ENCODE measurements around the gene MED27. TPM values are rescaled to one million over a fixed set of nuclear protein-coding genes. Genes with fewer than 3 reads are reported as not detected.

The MED27 gene
- total RNA-seq, 2 experiments from 2014 or later: 32.5 TPM

DNA sequence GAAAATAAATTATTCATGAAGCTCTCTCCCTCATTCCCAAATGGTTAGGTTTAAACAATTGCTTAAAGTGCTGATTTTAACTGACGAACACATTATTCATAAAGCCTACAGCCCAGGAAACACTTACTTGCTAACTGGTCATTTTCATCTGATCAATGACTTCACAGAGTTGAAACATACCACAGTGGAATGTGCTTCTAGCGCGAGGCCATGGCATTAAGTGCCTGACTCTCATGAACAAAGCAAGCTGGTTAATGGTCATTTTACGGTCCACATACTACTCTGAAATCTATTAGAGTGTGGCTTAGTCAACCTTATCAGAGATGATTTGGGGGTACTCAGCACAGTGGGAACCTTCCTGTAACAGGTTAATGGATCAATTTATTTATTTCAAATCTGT, 114.6 kb downstream of the MED27 start:
- no peaks in the 10 kb centered on the region for H3K36me3 Mint-ChIP-seq (ENCODE audit: low read depth)
- POLR2A ChIA-PET: no interaction called here
- H3K4me3 Mint-ChIP-seq: no peak overlapping the region

DNA sequence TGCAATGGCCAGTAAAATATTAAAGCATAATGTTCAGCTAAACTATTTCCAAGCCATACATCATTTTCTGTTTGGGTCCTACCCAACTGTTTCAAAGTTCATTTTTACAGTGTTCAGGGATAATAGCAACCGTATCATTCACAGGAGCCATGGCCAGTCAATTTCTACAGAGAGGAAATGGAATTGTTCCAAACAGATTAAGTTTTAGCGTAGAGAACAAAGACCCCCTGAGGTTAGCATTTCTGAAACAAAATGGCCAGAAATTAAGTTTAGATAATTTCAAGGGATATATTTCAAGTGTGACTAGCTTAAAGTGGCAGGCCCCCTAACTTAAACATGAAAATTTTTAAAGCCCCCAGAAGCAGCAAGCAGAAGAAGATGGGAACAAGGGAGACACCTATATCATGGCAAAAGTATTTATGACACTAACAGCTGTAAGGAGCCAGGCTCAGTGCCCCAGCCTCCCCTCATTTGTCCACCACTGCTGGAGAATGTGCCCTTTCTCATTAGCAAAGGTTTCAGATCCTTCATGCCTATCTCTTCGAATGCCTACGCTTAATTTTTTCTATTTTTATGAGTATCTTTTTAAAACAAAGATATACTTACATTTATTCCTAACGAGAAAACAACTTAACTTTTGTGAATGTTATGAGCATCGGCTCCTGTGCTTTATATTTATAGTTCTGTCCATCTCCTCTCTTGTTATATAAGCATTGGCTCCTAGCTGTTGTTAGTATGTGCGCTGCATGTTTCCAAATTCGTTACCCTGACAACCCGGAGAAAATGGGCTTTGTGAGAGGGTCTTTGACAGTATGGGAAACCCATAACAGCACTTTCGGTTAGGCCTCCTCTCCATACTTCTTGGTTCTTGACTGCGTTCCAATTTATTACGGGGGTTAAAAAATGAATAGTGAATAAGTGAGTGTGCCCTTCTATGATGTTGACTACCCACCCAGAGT, 116.3 kb downstream of the MED27 start:
- CTCF ChIA-PET: no interaction called here
- POLR2A ChIA-PET: no interaction called here
- TF ChIP-seq, protein P1, sequence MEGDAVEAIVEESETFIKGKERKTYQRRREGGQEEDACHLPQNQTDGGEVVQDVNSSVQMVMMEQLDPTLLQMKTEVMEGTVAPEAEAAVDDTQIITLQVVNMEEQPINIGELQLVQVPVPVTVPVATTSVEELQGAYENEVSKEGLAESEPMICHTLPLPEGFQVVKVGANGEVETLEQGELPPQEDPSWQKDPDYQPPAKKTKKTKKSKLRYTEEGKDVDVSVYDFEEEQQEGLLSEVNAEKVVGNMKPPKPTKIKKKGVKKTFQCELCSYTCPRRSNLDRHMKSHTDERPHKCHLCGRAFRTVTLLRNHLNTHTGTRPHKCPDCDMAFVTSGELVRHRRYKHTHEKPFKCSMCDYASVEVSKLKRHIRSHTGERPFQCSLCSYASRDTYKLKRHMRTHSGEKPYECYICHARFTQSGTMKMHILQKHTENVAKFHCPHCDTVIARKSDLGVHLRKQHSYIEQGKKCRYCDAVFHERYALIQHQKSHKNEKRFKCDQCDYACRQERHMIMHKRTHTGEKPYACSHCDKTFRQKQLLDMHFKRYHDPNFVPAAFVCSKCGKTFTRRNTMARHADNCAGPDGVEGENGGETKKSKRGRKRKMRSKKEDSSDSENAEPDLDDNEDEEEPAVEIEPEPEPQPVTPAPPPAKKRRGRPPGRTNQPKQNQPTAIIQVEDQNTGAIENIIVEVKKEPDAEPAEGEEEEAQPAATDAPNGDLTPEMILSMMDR (IDR thresholded peaks at IDR 0.05): no peak
- Mint-ChIP-seq H3K9me3 (no peaks in the 10 kb centered on the region), H3K4me1 (ENCODE audit: low read depth) (no peaks in the 10 kb centered on the region), H3K4me3 (no peak overlapping the region), H3K27ac (no peak overlapping the region), H3K27me3 (no peaks in the 10 kb centered on the region), H3K36me3 (ENCODE audit: low read depth) (no peaks in the 10 kb centered on the region)
- ATAC-seq (no peak), DNase-seq (no peak)
- intact Hi-C loops (cut with micrococcal nuclease): no loop called here

More for the DNA sequence above, 114.6 kb downstream of the MED27 start:
- TF ChIP-seq, protein P1 (IDR thresholded peaks at IDR 0.05): no peak
- Mint-ChIP-seq H3K27me3 (no peaks in the 10 kb centered on the region), H3K4me1 (ENCODE audit: low read depth) (no peaks in the 10 kb centered on the region), H3K9me3 (no peaks in the 10 kb centered on the region), H3K27ac (no peak overlapping the region)
- DNase-seq: no peak
- ATAC-seq: no peak
- intact Hi-C loops (cut with micrococcal nuclease): no loop called here
- CTCF ChIA-PET: no interaction called here

DNA sequence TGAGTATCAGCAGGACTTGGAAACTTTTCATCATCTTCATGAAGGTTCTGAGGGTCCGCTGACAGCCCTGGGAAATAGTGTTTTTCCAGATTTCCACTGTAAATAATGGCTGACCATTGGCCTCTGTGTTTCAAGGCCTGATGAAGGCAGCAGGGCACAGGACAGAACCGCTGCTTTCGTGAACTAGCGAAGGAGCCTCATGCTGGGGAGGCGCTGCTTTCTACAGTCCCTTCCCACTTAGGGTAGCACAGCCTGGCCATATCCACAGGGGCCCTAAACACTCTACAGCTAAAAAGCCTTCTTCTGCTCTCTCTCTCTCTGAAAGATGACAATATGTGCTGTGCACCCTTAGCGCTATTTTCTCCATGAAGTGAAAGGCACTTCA, 118.2 kb downstream of the MED27 start:
- ChIA-PET CTCF (no interaction called here), POLR2A (no interaction called here)
- H3K4me1 Mint-ChIP-seq (ENCODE audit: low read depth): no peaks in the 10 kb centered on the region
- no peak overlapping the region for H3K4me3 Mint-ChIP-seq
- H3K9me3 Mint-ChIP-seq: no peaks in the 10 kb centered on the region
- H3K36me3 Mint-ChIP-seq (ENCODE audit: low read depth): no peaks in the 10 kb centered on the region
- intact Hi-C loops (cut with micrococcal nuclease): no loop called here
- H3K27me3 Mint-ChIP-seq: no peaks in the 10 kb centered on the region
- TF ChIP-seq, protein P1 (IDR thresholded peaks at IDR 0.05): no peak
- ATAC-seq: no peak
- H3K27ac Mint-ChIP-seq: no peak overlapping the region
- no peak for DNase-seq

DNA sequence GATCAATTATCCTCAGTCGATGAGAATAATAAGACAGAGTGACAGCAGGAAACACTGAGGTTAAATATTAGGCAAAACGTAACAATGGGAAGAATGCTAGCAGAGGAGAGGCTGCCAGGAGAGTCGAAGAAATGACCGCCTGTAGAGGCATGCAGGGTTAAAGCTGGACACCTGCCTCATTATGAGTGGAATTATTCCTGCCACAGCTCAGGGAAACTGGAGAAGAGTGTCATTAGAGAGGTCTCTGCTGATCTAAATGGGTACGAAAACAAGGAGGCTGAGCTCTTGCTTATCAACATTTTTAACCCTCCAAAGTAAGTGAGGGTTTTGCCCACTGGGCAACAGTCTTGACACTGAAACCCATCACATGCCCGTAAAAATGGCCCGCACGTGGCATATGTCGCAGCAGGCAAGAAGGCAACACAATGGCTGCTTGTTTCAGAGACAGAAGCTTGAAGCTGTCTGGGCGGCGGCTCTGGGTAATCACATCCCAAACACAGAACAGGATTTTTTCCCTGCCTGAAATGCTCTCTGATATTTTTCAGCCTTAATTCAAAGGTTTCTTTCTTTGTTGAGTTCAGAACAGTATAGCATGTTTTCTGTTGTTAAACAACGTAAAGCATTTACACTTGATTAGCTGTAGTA, 118.7 kb downstream of the MED27 start:
- no peaks in the 10 kb centered on the region for H3K4me1 Mint-ChIP-seq (ENCODE audit: low read depth)
- TF ChIP-seq, protein P1 (IDR thresholded peaks at IDR 0.05): no peak
- ChIA-PET CTCF (no interaction called here), POLR2A (no interaction called here)
- H3K36me3 Mint-ChIP-seq (ENCODE audit: low read depth): peaks cover 2% of the 10 kb centered on the region
- no peak overlapping the region for H3K4me3 Mint-ChIP-seq
- no peak overlapping the region for H3K27ac Mint-ChIP-seq
- H3K9me3 Mint-ChIP-seq: no peaks in the 10 kb centered on the region
- DNase-seq (no peak), ATAC-seq (no peak)
- intact Hi-C loops (cut with micrococcal nuclease): no loop called here
- no peaks in the 10 kb centered on the region for H3K27me3 Mint-ChIP-seq

DNA sequence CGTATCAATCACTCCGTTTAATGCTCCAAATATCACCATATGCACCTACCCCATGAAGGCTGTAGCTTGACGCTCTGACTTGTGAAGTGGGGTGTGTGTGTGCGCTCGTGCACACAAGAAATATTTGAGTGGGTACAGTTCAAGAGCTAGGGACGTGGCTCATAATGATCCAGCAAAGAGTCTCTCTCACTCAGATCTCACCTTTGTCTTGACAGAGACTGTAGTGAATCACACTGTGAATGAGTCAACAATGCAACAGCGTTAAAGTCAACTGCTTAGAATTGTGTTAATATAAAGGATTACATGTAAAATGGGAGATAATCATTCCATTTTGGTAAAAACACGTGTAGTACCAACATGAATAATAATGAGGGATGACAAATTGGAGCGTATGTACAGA, 119.4 kb downstream of the MED27 start:
- CTCF ChIA-PET: no interaction called here
- POLR2A ChIA-PET: no interaction called here
- TF ChIP-seq, protein P1 (IDR thresholded peaks at IDR 0.05): no peak
- Mint-ChIP-seq H3K9me3 (no peaks in the 10 kb centered on the region), H3K27ac (no peak overlapping the region), H3K36me3 (ENCODE audit: low read depth) (peaks cover 3% of the 10 kb centered on the region), H3K27me3 (no peaks in the 10 kb centered on the region), H3K4me3 (no peak overlapping the region), H3K4me1 (ENCODE audit: low read depth) (no peaks in the 10 kb centered on the region)
- DNase-seq (no peak), ATAC-seq (no peak)
- intact Hi-C loops (cut with micrococcal nuclease): no loop called here
